ENCODE data around the gene GPLD1.

- TF ChIP-seq POLR2A (IDR thresholded peaks at IDR 0.05; ENCODE audit: low read depth, low read length): no peak
- no peak for TF ChIP-seq POLR2AphosphoS5 (IDR thresholded peaks at IDR 0.05; ENCODE audit: low read depth, low read length)
- no peak for TF ChIP-seq TAF1 (IDR thresholded peaks at IDR 0.05; ENCODE audit: borderline replicate concordance, low read depth, low read length)
Observed at GRCh38 chr6:24451581-24452388, 37.6 kb downstream of the GPLD1 start.
